SU-DHL-6 (cell line): ENCODE data around the gene HSDL2.

Experiments used
- CTCF ChIP-seq: fragments of 200-600 bp; sonication (generic); IDR thresholded peaks from one replicate; pipeline ENCODE4 v1.5.1; 2017; ENCODE audit warnings: antibody characterized with exemption, mild to moderate bottlenecking, low read length, moderate library complexity; ENCODE audit not compliant: insufficient read depth, poor library complexity, severe bottlenecking
- EZH2phosphoT487 ChIP-seq: fragments of 200-600 bp; sonication (generic), shearing (Covaris generic); conservative IDR thresholded peaks from 2 replicates; pipeline ENCODE4 v1.6.1; 2018; ENCODE audit warnings: mild to moderate bottlenecking, antibody characterized with exemption, low read length, moderate library complexity, mixed read lengths

GRCh38 chr9:112422417-112423148, 42.7 kb downstream of the HSDL2 start:
- TF ChIP-seq CTCF (no peak), EZH2phosphoT487 (no peak)
